AML-193 (cell line): ENCODE data around the gene RUFY4.

ENCODE experiments used
- DNase-seq, 2 experiments: peaks; one replicate each; lab custom pipeline; 2025; lab: John Stamatoyannopoulos, UW

The RUFY4 gene, protein sequence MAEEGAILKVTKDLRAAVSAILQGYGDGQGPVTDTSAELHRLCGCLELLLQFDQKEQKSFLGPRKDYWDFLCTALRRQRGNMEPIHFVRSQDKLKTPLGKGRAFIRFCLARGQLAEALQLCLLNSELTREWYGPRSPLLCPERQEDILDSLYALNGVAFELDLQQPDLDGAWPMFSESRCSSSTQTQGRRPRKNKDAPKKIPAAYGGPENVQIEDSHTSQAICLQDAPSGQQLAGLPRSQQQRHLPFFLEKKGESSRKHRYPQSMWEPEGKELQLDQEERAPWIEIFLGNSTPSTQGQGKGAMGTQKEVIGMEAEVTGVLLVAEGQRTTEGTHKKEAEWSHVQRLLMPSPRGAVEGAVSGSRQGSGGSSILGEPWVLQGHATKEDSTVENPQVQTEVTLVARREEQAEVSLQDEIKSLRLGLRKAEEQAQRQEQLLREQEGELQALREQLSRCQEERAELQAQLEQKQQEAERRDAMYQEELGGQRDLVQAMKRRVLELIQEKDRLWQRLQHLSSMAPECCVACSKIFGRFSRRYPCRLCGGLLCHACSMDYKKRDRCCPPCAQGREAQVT

DNA sequence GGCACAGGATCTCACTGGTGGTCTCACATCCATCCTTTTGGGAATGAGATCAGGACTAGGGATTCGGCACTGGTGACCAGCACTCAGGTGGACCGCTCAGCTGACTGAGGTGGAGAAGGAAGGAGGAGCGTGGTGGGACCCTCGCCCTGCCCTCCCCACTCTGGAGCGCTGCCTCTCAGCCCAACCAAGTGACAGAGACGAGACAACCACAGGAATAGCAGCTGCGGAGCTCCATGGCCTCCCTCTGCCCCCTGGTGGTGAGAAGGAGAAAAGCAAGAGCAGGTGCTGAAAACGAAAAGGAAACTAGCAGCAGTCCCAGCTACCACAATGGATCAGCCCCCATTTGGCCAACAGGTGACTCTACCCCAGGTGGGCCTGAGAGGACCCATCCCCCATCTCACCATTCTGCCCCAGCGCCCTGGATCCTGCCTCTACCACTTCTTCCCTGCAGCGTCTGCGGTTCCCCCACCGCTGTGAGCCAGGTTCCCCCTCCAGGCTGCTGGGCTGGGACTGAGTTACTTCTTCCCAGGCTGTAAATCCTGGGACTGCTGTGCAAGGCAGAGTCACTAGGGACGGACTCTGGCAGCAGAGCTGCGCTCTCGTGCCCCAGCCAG, at the start of gene RUFY4:
Gene RUFY4 (plus strand): TSS at position 533 of the 614 bp plus-strand sequence. CDS start 1,353 bp downstream, outside the sequence.
- peak; percentile 41 to 66 for DNase-seq

DNA sequence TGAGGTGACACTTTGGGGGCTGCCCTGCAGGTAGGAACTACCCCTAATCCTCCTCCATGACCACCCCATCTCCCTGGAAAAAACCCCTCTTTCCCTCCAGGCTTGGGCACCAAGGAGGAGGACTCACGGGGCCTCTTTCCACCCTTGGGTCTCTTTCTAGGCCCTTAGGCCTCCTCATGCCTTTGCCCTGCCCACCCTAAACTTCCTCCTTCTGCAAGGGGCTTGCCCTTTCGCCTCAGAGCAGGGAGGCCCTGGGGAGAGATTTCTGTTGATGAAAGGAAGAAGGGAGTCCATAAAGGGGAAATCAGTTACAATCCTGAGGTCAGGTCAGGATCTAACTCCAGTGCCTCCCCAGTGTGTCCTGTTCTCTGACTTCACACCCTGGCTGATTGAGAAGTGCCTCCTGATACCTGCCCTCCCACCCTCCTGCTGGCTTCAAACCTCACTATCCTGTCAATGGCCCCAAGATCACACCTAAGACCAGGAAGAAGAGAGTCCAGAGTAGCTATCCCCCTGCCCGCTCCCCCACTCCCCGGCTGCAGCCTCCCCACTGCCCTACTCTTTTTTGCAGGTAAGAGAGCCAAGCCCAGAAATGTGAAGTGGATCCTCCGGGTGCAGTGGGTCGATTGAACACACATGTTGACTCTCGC, 49.5 kb upstream of the RUFY4 start:
- peak; percentile 14 to 20 for DNase-seq

DNA sequence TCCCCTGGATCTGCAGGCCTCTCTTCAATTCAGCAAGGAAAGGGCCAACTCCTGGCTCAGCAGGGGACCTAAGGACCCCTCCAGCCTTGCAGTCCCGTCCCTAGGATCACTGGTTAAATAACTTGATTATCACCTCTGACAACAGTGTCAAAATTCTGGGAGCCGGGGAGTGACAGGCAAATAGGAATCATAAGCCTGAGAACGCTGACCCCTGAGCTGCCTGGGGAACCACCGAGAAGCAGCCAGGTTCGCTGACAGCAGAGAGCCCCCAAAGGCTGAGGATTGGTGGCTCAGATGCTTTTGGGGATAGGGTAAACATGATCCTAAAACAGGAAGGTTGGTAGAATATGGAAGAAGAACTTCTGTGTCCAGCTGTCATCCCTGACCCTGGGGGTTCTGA, 48.8 kb upstream of the RUFY4 start:
- no peak for DNase-seq

DNA sequence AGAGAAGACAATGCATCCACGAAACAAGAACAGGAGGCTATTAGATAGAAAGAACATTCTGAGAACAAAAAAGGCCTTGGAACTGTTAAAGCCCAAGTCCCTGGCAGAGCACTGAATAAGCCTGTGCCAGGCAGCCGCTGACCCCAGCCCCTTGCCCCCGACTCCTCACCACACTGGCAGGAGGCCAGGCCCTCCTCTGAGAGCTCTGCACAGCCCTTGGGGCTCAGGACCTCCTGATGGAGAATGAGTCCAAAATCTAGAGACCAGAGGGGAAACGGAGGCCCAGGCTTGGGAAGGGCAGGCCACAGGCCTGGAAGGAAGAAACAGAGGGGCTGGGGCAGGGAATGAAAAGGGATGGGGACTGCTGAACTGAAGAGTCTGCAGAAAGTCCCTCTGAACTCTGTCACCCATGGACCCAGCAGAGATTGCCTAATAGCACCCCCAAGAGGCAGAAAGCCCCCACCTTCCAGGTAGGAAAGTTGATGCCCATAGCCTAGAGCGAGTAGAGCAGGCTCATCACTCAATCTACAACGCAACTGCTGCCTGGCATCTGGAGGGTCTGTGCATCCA, 48.0 kb upstream of the RUFY4 start:
- no peak for DNase-seq

DNA sequence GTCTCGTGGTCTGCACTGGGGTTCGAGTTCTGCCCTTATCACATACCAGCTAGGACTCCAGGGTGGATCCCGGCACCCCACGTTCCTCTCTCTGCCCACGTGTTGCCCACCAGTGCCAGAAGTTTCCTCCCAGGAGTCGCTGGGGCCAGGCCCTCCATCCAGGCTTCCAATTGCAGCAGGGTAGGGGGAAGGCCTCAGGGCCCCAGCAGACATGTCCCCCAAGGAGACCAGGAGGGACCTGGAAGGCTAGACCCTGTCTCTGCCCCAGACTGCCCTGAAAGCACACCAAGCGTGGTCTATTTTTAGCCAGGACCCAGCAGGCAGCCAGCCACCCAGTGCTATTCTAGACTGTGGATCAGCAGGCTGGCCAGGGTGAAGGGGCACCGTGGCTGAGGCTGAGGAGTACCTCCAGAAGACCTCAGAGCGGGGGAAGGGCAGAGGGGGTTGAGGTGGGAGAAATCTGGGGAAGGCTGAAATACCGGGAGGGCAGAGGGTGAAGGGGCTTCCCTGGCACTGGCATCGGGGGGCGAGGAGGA, 47.4 kb upstream of the RUFY4 start:
- no peak for DNase-seq

DNA sequence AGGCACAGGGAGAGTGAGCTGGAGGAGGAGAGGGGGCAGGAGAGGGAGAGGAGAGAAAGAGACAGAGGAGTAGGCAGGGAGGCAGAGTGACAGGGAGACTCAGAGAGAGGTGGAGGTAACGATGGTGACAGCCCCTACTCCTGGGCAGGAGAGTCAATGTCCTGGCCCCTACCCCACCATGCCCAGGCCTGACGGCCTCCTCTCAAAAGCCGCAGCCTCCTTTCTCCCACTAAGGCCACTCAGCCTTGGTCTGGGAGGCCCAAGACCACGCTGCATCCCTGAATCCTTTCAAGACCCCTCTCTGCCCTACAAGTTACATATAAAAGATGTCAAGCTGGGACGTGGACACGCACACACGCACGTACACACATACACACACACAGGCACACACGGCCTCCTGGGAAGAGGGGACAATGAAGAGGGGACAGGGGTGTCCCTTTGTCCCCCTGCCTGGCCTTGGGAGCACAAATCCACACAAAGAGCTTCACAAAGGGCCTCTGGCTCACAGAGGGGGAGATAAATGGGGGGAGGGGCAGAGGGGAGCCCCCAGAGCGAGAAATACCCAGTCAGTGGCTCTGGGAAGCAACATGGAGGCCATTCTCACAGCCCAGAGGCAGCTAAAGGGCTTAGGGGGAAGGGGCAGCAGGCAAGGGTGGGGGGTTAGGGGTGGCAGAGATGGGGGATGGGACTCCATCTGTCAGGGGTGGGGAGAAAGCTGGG, 46.8 kb upstream of the RUFY4 start:
- no peak for DNase-seq

DNA sequence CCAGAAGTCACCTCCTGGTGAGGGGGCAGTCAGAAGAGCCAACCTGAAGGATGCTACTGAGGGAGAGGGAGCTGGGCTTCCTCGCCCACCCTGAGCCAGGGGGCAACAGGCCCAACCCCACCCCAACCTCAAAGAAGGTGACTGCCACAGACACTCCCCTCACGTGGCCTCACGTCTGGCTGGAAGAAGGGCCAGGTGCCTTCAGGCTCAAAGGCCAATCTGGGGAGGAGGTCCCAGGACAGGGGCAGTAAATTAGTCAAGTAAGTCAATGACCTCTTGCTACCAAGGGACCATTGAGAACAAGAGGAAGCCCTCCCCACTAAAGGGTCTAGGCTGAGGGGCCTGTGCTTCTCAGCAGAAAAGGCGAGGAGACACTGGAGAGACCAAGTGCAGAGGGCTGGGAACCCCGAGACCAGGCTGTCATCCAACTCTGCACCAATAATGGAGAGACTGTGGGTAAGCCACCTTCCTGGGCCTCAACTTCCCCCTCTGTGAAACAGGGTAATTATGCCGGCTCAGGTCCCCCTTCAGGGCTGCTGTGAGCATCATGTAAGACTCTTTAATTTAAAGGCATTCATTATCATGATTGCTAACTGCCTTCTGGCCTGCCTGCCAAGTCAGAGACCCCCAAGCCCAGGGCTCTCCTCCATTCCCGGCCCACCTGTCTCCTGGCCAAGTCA, 46.1 kb upstream of the RUFY4 start:
- DNase-seq, result no peak

DNA sequence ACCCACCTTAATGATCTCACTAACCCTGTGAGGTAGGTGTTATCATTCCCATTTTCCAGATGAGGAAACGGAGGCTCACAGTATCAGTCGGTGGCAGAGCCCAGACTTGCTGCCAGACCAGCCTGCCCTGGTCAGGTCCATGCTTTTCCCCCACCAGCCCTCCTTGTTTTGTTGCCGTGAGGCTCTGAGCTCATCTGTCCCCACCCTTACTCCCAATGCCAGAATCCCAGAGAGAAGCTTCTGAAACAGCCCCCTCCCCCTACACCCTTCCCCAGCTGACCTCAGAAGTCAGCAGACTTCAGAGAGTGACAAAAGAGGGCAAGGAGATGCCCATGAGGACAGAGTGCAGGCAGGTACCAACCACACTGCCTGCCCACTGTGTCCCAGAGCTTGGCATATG, 45.4 kb upstream of the RUFY4 start:
- DNase-seq, result no peak

DNA sequence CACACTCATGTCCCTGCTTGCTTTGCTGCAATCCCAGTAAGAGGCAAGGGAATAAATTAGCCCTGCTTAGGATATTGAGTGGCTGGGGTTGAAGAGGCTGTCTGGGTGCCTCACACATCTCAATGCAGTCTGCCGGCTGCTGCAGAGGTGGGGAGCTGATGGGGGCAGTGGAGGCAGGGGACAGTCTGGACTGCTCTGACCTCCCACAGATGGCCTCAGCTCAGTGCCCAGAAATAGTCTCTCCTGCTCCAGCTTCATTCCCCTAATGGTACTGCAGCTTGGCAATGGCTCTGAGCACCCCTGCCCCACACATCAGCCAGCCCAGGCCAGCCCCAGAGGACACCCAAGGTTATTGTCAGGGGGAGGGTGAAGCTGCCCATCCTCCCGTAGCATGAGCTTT, 44.7 kb upstream of the RUFY4 start:
- no peak for DNase-seq

DNA sequence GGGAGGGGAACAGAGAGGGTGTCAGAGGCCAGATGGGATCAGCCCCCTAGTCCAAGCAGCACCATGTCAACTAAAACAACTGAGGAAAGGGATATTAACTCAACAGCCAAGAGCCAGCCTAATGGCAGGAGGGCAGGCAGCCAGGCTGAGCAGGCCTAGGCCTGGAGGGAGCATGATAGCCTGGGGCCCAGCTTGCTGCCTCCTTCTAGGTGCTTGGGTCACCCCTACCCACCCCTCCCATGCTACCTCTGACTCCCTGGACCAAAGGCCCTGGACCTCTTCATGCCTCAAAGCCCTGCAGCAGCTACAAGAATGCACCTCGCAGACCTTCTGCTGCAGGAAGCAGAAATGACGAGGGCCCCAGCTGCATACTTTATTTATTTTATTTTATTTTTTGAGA, 44.2 kb upstream of the RUFY4 start:
- DNase-seq, result no peak

DNA sequence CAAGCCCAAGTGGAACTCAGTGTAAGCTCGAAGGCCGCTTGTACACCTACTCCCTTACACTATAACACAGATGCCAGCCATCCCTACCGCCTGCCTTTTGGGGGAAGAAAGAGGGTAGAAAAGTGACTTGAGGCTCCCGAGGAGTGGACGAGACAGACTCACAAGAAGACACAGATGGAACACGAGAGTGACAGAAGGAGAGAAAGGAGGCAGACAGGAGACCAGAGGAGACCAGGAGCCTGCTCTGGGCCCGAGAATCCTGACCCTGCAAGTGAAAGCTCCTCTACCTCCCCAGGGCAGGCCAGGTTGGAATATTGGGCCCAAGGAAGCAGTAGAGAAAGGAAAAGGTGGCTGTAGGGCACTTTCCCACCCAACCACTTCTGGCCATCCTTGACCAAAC, 42.8 kb upstream of the RUFY4 start:
- DNase-seq, result no peak

DNA sequence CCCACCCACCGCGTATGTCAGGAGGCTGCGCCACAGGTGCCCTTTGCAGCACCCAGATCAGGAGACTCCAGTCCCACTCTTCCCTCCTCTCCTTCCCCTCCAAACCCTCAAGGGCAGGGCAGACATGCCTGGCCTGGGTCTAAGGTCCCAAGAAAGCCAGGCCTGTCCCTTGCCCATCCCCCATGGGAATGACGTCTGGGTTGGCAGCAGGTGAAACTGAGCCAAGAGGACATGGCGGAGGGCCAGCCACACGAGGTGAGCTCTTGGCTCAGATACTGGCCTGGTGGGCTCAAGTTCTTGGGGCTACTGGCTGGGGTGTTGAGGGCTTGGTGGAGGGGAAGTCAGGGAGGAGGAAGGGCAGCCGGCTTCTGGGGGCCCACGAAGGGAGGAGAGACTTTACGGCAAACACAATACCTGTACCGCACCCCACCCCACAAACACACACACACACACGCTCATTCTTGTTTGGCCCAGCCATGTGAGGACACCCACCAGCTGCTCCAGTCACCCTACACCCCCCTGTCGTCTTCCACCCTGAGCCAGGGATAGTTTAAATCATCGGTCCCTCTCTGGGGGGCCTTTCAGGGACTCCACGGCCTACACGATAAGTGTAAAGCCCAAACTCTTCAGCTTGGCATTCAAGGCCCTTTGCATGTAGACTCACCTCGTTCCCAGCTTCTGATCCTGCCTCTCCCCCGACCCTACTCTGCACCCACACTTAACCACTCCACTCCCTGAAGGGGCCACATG, 42.2 kb upstream of the RUFY4 start:
- DNase-seq, result no peak

DNA sequence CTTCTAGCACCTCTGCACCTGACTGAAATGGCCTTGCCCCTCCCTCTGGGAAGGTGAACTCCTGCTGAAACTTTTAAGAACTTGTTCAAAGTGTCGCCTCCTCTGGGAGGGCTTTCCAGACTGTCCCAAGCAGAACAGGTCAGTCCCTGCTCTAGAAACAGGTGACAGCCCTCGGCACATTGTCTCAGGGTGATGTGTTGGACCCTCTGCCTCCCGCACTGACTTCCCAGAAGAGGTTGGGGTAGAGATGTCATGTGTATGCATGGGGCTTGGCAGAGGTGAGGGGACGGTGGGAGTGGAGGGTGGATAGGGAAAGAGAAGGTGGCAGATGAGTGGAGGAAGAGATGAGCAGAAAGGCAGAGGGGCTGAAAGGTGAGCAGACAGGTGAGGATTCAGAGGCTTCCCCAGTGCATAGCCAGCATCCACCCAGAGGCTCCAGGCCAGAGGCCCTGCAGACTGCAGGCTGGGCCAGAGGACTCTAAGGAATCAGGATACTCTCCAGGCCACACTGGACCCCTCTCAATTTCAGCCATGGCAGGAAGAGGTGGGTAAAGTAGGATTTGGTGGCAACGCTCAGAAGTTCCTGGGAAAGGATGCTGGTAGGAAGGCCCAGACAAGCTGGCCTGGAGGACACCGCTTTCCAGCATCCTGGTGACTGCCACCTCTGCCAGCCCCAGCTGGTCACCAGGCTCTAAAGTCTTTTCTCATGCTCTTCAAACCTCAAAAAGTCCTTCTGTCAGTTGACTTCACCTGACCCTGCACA, 41.4 kb upstream of the RUFY4 start:
- DNase-seq, result no peak

DNA sequence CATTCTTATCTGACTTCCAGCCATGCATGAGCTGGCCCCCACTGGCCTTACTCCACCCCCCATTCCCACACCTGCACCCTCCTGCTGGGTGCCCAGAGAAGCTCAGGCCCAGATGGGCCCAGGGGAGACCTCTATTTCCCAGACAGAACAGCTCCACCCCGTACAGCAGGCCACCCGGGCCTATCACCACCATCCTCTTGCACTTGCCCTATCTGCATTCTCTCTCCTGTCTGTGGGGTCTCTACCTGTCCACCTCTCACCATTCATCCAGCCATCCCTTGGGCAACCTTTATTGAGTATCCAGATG, 40.9 kb upstream of the RUFY4 start:
- no peak for DNase-seq

DNA sequence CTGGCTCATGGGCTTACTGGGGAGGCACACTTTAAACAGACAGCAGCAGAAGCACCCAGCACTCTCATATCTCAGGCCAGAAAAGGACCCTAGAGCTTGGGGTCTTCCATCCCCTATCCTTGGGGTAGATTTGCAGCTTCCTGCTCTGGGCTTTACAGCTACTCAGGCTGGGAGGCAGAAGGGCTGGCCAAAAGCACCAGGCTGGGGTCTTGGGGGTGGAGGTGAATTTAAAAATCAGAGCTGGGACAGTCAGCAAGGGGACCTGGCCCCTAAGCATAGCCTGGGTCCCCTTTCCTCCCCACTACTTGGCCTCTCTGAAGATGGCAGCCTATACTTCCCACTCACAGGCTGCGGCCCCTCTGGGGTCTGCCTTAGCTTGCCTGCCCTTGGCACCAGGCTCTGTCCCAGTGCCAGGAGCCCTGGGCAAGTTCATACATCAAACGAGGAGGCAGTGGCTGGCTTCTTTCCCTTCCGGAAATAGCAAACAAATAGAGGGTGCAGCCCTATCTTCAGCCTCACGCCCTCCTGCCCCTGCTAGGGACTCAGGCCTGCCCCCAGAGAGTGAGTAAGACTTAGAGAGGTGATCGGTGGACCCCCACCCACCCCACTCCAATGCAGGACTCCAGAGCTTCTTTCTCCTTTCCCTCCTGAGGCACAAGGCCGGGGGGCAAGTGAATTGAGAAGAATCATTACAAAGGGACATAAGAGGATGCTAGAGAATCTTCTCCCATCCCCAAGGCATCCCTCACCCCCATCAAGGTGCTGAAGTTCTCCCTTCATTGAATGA, 40.3 kb upstream of the RUFY4 start:
- no peak for DNase-seq

DNA sequence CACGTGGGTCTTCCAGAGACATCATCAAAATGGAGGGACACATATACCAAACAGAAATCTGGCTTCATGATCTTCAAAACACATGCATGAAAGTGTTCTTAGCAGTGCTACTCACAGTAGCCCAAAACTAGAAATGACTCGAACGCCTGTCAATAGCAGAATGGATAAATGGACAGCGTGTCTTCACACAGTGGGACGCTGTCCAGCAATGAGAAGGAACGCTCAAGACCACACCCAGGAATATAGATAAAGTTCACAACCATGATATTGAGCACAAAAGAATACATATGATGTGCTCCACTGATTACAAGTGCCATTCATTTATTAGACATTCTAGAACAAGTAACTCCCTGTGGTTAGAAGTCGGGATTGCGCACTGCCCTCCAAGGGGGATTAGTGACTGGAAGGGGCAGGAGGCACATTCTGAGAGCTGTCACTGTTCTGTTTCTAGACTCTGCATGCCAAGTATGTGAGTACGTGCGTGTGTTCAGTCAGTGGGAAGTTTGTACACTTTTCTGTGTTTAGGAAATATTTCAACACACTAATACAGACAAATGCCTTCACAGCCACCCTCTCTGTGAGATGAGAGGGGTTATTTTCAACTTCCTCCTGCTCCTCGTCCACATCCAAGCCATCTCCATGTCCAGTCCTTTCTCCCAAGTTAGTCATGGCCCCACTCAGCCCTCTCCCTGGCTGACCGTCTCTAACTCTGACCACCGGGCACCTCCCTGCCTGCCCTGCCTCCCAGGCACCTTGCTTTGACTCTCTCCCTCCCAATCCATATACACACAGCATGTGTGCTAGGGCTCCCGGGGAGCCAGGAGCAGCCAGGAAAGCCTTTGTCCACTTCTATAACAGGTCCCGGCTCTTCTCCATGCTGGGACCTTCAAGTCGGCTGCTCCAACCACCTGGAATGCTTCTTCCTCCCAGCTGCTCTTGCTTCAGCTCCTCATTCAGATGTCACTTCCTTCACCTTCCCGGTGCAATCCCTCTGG, 39.4 kb upstream of the RUFY4 start:
- DNase-seq, result no peak

DNA sequence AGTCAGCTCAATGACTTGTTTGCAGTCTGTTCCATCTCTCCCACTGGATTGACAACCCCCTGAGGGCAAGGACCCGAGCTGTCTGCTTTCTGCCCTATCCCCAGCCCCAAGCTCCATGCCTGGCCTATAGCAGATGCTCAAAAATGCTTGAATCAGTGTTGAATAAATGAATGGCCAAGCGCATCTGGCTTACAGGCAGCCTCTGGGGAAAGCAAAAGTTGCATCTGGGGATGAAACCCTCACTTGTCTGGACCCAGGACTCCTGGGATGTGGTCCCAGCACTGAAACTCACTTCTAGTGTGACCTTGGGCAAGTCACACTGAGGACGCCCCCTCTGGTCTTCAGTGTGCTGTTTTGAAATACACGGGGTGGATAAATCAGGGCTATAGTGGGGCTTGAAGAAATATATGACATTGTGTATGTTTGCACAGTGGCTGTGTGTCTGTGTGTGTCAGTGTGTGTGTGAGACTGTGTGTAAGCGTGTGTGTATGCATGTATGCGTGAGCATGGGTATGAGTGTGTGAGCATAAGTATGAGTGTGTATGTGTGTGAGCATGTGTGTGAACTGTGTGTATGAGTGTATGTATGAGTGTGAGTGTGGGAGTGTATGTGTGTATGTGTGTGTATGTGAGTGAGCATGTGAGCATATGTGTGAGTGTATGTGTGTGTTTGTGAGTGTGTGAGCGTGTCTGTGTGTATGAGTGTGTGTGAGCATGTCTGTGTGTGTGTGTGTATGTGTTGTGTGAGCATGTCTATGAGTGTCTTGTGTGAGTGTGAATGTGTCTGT, 38.5 kb upstream of the RUFY4 start:
- no peak for DNase-seq
